OCI-LY1 (cell line): Measurements from ENCODE around the gene CASP1.
"Not testable (repeated sequence)": the region's sequence is repeated elsewhere in the genome, so short reads cannot be mapped to it uniquely, and the experiment has no call there.

Experiments
- H2AFZ ChIP-seq: fragments of 200-600 bp; sonication (generic), shearing (Covaris generic); 2 replicates; pipeline ENCODE4 v1.6.0; 2014; ENCODE audit warnings: antibody characterized with exemption, mild to moderate bottlenecking, low read length
- H3F3A ChIP-seq: fragments of 200-600 bp; sonication (generic), shearing (Covaris generic); 2 replicates; pipeline ENCODE4 v1.6.0; 2014; ENCODE audit warnings: mild to moderate bottlenecking, antibody characterized with exemption, low read length, moderate library complexity; ENCODE audit not compliant: insufficient read depth
- H3K27ac ChIP-seq: fragments of 200-600 bp; sonication (generic); 2 replicates; pipeline ENCODE4 v1.5.1; 2014; ENCODE audit warnings: low read length, mixed run types, mild to moderate bottlenecking, low read depth; ENCODE audit not compliant: poor library complexity, severe bottlenecking
- H3K27me3 ChIP-seq: fragments of 200-600 bp; sonication (generic); 2 replicates; pipeline ENCODE4 v1.6.0; 2014; ENCODE audit warnings: antibody characterized with exemption, mild to moderate bottlenecking, low read length, moderate library complexity; ENCODE audit not compliant: insufficient read depth
- H3K36me3 ChIP-seq: fragments of 200-600 bp; sonication (generic); 2 replicates; pipeline ENCODE4 v1.6.1; 2014; ENCODE audit warnings: mild to moderate bottlenecking, antibody characterized with exemption, low read length, moderate library complexity, mixed read lengths; ENCODE audit not compliant: insufficient read depth
- H3K4me1 ChIP-seq: fragments of 200-600 bp; sonication (generic); 2 replicates; pipeline ENCODE4 v1.5.1; 2014; ENCODE audit warnings: mild to moderate bottlenecking, low read length, moderate library complexity; ENCODE audit not compliant: insufficient read depth, severe bottlenecking
- H3K4me2 ChIP-seq: fragments of 200-600 bp; sonication (generic), shearing (Covaris generic); 2 replicates; pipeline ENCODE4 v1.6.1; 2014; ENCODE audit warnings: low read length
- H3K4me3 ChIP-seq: fragments of 200-600 bp; sonication (generic); 2 replicates; pipeline ENCODE4 v1.5.1; 2014; ENCODE audit warnings: low read length, low read depth, mild to moderate bottlenecking, mixed read lengths; ENCODE audit not compliant: poor library complexity, severe bottlenecking
- H3K79me2 ChIP-seq: fragments of 200-600 bp; shearing (Covaris generic); 2 replicates; pipeline ENCODE4 v1.6.1; 2016; ENCODE audit warnings: mixed run types, low read length, mixed read lengths; ENCODE audit not compliant: insufficient read depth
- H3K9ac ChIP-seq: fragments of 200-600 bp; sonication (generic), shearing (Covaris generic); 2 replicates; pipeline ENCODE4 v1.6.1; 2014; ENCODE audit warnings: mild to moderate bottlenecking, low read length, mixed read lengths
- H3K9me2 ChIP-seq: fragments of 200-600 bp; sonication (generic), shearing (Covaris generic); 2 replicates; pipeline ENCODE4 v1.6.1; 2014; ENCODE audit warnings: low read depth, mild to moderate bottlenecking, low read length, mixed read lengths
- H3K9me3 ChIP-seq: fragments of 200-600 bp; shearing (Covaris generic); 2 replicates; pipeline ENCODE4 v1.6.1; 2014; ENCODE audit warnings: low read length, mixed read lengths
- H4K20me1 ChIP-seq: fragments of 200-600 bp; sonication (generic), shearing (Covaris generic); 2 replicates; pipeline ENCODE4 v1.6.0; 2016; ENCODE audit warnings: mild to moderate bottlenecking, low read length; ENCODE audit not compliant: insufficient read depth
- CTCF ChIP-seq: fragments of 200-600 bp; sonication (generic), shearing (Covaris generic); IDR thresholded peaks from 2 replicates; pipeline ENCODE4 v1.5.1; 2017; ENCODE audit warnings: mild to moderate bottlenecking, antibody characterized with exemption, low read length, moderate library complexity, mixed read lengths
- EZH2 ChIP-seq: fragments of 200-600 bp; sonication (generic), shearing (Covaris generic); IDR thresholded peaks from 2 replicates; pipeline ENCODE4 v1.8.0; 2017; ENCODE audit warnings: borderline replicate concordance, mixed run types, mild to moderate bottlenecking, antibody characterized with exemption, low read length, moderate library complexity, mixed read lengths

CASP1 gene

DNA sequence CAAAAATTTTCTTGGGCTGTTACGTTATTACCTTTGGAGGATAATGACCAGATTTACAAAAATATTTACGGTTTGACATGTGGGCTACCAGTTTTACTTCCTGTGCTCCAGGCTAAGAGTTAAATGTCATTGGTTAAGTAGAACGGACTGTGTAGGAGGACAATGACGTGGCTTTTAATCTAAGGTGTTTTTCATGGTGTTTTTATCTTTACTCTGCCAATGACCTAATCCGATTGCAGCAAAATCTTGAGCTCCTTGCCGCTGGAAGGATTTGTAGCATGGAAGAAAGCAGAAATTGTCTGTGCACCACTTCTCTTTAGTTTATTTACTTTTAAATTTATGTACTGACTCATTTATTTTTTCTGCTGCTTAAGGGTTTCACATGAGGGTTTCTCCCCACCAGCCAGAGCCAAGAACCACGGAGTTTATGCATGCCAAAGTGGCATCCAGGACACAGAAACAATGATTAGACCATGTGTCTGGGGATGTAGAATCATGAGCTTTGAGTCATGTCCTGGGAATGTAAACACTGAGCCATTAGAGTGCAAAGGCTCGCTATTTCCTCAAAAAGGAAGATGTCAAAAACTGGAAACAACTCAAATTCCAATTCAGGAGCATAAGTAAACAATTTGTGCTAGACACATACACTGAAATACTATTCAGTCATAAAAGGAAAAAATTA is 12.1 kb upstream of the CASP1 start:
- no peaks in the 10 kb centered on the region for H3K36me3 ChIP-seq
- TF ChIP-seq EZH2 (no peak), CTCF (no peak)
- H3K4me3 ChIP-seq = no peak overlapping the region
- no peaks in the 10 kb centered on the region for H3K9me2 ChIP-seq
- no peak overlapping the region for H3K27ac ChIP-seq
- H3K9ac ChIP-seq = no peak overlapping the region
- no peaks in the 10 kb centered on the region for H3F3A ChIP-seq
- no peak overlapping the region for H2AFZ ChIP-seq
- no peaks in the 10 kb centered on the region for H3K79me2 ChIP-seq
- H3K4me1 ChIP-seq = no peaks in the 10 kb centered on the region
- no peak overlapping the region for H3K4me2 ChIP-seq
- H3K27me3 ChIP-seq = no peaks in the 10 kb centered on the region
- H4K20me1 ChIP-seq = no peaks in the 10 kb centered on the region
- no peaks in the 10 kb centered on the region for H3K9me3 ChIP-seq

GRCh38 chr11:105045676-105046296 is 10.8 kb upstream of the CASP1 start:
- Histone ChIP-seq H3K27ac (no peak overlapping the region), H3K4me2 (no peak overlapping the region), H3K79me2 (no peaks in the 10 kb centered on the region), H3K4me1 (no peaks in the 10 kb centered on the region), H3K36me3 (no peaks in the 10 kb centered on the region), H2AFZ (no peak overlapping the region), H3K9me2 (no peaks in the 10 kb centered on the region), H4K20me1 (no peaks in the 10 kb centered on the region), H3K4me3 (no peak overlapping the region), H3K27me3 (no peaks in the 10 kb centered on the region), H3K9ac (no peak overlapping the region), H3K9me3 (no peaks in the 10 kb centered on the region), H3F3A (no peaks in the 10 kb centered on the region)
- no peak for TF ChIP-seq CTCF
- no peak for TF ChIP-seq EZH2

DNA sequence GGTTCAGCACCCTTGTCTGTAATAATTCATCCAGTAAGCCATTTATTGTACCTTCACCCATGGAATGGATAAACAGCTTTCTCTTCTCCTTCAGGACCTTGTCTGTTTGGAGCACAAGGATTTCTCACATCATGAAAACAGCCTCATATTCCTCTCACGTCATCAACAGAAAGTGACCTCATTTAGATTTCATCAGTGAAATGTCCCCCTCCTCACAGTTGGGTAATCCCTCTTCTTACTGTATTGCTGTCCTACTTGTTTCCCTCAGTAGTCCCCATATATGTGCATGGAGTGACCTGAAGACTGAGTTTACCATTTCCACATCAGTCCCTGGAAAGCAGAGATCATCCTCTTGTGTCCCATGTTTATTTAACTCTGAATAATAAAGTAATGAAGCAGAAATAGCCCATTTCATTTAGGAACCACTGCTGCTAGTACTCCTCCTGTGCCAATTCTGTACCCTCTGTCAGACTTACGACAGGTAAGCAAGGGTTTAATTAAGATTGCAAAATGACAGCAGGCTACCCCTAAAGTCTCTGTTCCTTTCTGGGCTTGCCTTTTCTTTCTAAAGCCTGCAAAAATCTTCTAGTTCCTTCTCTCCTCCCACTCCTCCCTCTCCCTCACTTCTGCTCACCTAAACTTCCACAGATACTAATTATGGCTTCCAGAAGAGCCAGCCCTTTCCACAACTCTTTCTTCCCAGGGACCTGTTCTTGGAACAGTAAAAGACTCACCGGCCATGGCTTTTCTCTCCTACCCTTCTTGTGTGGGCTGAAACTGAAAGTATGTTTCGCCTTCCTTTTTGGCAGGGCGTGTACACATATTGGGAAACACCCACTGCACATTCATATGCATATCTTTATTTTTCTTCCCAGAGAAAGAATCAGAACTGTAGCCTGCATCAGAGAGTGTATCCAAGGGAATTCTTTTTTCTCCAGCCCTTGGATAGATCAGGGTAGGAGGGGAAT is 9.9 kb upstream of the CASP1 start, which contains the start of gene CARD16:
CARD16 (minus strand) TSS at position 779 of the 968 bp plus-strand sequence; CDS start at position 741, 38 bp downstream.
- H3K4me1 ChIP-seq = not testable (repeated sequence)

More for the DNA sequence above, 9.9 kb upstream of the CASP1 start, which contains the start of gene CARD16:
- H3K9ac ChIP-seq, H3K79me2 ChIP-seq, H2AFZ ChIP-seq, H3F3A ChIP-seq, H3K27me3 ChIP-seq, H3K27ac ChIP-seq, H4K20me1 ChIP-seq, H3K36me3 ChIP-seq, H3K9me3 ChIP-seq, H3K9me2 ChIP-seq, H3K4me2 ChIP-seq, H3K4me3 ChIP-seq: not testable (repeated sequence)
